Liver (tissue), 9 donors: ENCODE results near the gene STXBP6. TPM values are rescaled to one million over a fixed set of nuclear protein-coding genes. Genes with fewer than 3 reads are reported as not detected.

Experiments used
- DNase-seq: peaks from one replicate; pipeline ENCODE4 v3.0.0-alpha.2; 2017; ENCODE audit warnings: low spot score
- H3K27ac ChIP-seq, 2 donors: one replicate each; pipeline ENCODE4 v1.7.0; 2013; ENCODE audit warnings: inconsistent platforms in 2 of 2, low read length in 2 of 2, control low read depth in 1 of 2, low read depth in 1 of 2, mild to moderate bottlenecking in 1 of 2
- H3K27me3 ChIP-seq, 4 donors: one replicate each; pipeline versions ENCODE4 v1.6.1 to v1.7.0; 2013; ENCODE audit warnings: low read length in 3 of 4, inconsistent platforms in 1 of 4, mild to moderate bottlenecking in 1 of 4, moderate library complexity in 1 of 4; ENCODE audit not compliant: control insufficient read depth in 4 of 4, insufficient read depth in 4 of 4
- H3K36me3 ChIP-seq, 4 donors: one replicate each; pipeline versions ENCODE4 v1.6.1 to v1.7.0; 2013; ENCODE audit warnings: low read length in 3 of 4, mild to moderate bottlenecking in 3 of 4, low read depth in 1 of 4, moderate library complexity in 1 of 4; ENCODE audit not compliant: control insufficient read depth in 4 of 4, insufficient read depth in 3 of 4
- H3K4me1 ChIP-seq, 4 donors: one replicate each; pipeline versions ENCODE4 v1.6.1 to v1.7.0; 2013; ENCODE audit warnings: low read length in 3 of 4, mild to moderate bottlenecking in 3 of 4, moderate library complexity in 1 of 4; ENCODE audit not compliant: control insufficient read depth in 4 of 4, insufficient read depth in 4 of 4
- H3K4me3 ChIP-seq, 3 donors: one replicate each; pipeline versions ENCODE4 v1.6.1 to v1.7.0; 2013; ENCODE audit warnings: low read length in 3 of 3, control low read depth in 1 of 3, low read depth in 1 of 3, mild to moderate bottlenecking in 1 of 3
- H3K9ac ChIP-seq, 2 donors: one replicate each; pipeline ENCODE4 v1.7.0; 2013; ENCODE audit warnings: low read length in 2 of 2, mild to moderate bottlenecking in 2 of 2, moderate library complexity in 2 of 2, control low read depth in 1 of 2, low read depth in 1 of 2
- H3K9me3 ChIP-seq, 4 donors: one replicate each; pipeline versions ENCODE4 v1.6.1 to v1.7.0; 2013; ENCODE audit warnings: low read length in 3 of 4; ENCODE audit not compliant: control insufficient read depth in 4 of 4
- ATF3 ChIP-seq: IDR thresholded peaks from 2 replicates; pipeline ENCODE4 v1.6.1; 2016; ENCODE audit warnings: antibody characterized with exemption
- CTCF ChIP-seq: fragments of 150-350 bp; IDR thresholded peaks from 2 replicates; pipeline ENCODE4 v1.5.1; 2017; ENCODE audit warnings: improper control_type of control experiment, low read depth, low read length; ENCODE audit not compliant: missing input control
- EGR1 ChIP-seq, 2 donors: IDR thresholded peaks; 2 replicates each; pipeline ENCODE4 v1.6.1; 2016 to 2018; ENCODE audit warnings: antibody characterized with exemption in 2 of 2, low read depth in 2 of 2
- FOXA1 ChIP-seq: IDR thresholded peaks from 2 replicates; pipeline ENCODE4 v1.6.1; 2016; ENCODE audit warnings: antibody characterized with exemption
- GABPA ChIP-seq, 2 donors: IDR thresholded peaks in 1 of 2; conservative IDR thresholded peaks in 1 of 2; 2 replicates each; pipeline ENCODE4 v1.6.1; 2016; ENCODE audit warnings: antibody characterized with exemption in 2 of 2, mild to moderate bottlenecking in 1 of 2, moderate library complexity in 1 of 2
- HNF4A ChIP-seq, 2 donors: conservative IDR thresholded peaks; 2 replicates each; pipeline ENCODE4 v1.6.1; 2016; ENCODE audit warnings: antibody characterized with exemption in 2 of 2, mild to moderate bottlenecking in 2 of 2
- HNF4G ChIP-seq: IDR thresholded peaks from 2 replicates; pipeline ENCODE4 v1.6.1; 2016; ENCODE audit warnings: antibody characterized with exemption
- JUND ChIP-seq, 2 donors: IDR thresholded peaks; 2 replicates each; pipeline ENCODE4 v1.6.1; 2016; ENCODE audit warnings: antibody characterized with exemption in 2 of 2
- NR2F2 ChIP-seq: IDR thresholded peaks from 2 replicates; pipeline ENCODE4 v1.6.1; 2016; ENCODE audit warnings: antibody characterized with exemption
- RAD21 ChIP-seq, 2 donors: IDR thresholded peaks; 2 replicates each; pipeline ENCODE4 v1.6.1; 2016; ENCODE audit warnings: antibody characterized with exemption in 2 of 2, mild to moderate bottlenecking in 2 of 2
- REST ChIP-seq: IDR thresholded peaks from 2 replicates; pipeline ENCODE4 v1.6.1; 2016; ENCODE audit warnings: antibody characterized with exemption, mild to moderate bottlenecking
- RXRA ChIP-seq, 2 donors: IDR thresholded peaks; 2 replicates each; pipeline ENCODE4 v1.6.1; 2017 to 2018; ENCODE audit warnings: antibody characterized with exemption in 2 of 2, mild to moderate bottlenecking in 1 of 2
- SP1 ChIP-seq: IDR thresholded peaks from 2 replicates; pipeline ENCODE4 v1.6.1; 2018; ENCODE audit warnings: antibody characterized with exemption, mild to moderate bottlenecking
- YY1 ChIP-seq: IDR thresholded peaks from 2 replicates; pipeline ENCODE4 v1.6.1; 2016; ENCODE audit warnings: antibody characterized with exemption, mild to moderate bottlenecking
- WGBS: extraction: QIAGEN DNeasy Blood & Tissue Kit; methylation state at CpG from one replicate; pipeline ENCODE4 v1.1.7; 2013; 5-methylcytosine and 5-hydroxymethylcytosine counted together
- polyA plus RNA-seq, 2 donors: library from polyadenylated mRNA; stranded (reverse) in 1 of 2; unstranded in 1 of 2; fragments of 200-250 nt in 1 of 2; fragments of >200 nt in 1 of 2; fragmentation: Nextera tagmentation in 1 of 2; extraction: Ambion mirVana in 1 of 2; gene quantifications; one replicate each; pipeline versions ENCODE4 v1.2.1 to v1.2.3, GENCODE V29; 2013 to 2015
- total RNA-seq, 2 donors: library from RNA; depleted of rRNA; stranded (reverse); fragments of >200 nt; gene quantifications; one replicate each; pipeline ENCODE4 v1.2.3, GENCODE V29; 2014
- TF ChIP-seq, protein P1 (sequence below): IDR thresholded peaks from 2 replicates; pipeline ENCODE4 v1.6.1; 2016; ENCODE audit warnings: antibody characterized with exemption
- donor health status: healthy.
- donor health status: healthy.
- donor health status: healthy.
- donor health status: healthy.
- donor health status: healthy.

The STXBP6 gene
- total and polyA plus RNA-seq, 4 donors, result 1.4 to 3.8 (median 1.8) TPM

DNA sequence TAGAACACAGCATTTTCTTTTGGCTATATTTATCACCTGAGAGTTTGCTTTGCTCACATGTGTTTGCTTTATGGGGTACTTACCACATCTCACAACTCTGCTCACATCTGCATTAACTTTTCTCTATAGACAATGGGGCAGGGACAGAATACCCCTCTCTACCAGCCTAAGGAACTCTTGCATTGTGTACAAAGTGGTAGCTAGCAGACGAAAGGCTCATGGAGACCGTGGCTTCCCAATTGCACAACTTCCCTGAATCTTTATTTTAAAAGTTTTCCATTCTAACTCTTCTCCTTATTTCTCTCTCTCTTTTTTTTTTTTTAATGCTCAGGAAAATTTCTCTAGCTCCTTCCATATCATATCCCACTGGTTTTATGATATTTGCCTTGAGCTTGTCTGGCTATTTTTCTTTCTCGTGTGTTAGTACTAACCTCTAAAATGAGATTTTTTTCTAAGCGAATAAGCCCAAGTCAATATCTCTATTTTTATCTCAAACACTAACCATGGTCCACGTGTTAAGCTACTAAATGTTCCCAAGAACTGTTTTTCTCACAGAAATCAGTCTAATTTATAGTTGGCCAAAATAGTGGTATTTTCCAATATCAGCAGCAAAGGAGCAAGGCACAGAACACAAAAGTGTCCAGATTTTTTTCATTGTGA is 155.2 kb downstream of the STXBP6 start:
- H3K4me3 ChIP-seq, result no peak overlapping the region
- no peaks in the 10 kb centered on the region for H3K36me3 ChIP-seq
- TF ChIP-seq HNF4G (no peak), SP1 (no peak), HNF4A (conservative IDR thresholded peaks at IDR 0.05) (no peak), JUND (IDR thresholded peaks at IDR 0.05) (no peak), GABPA (IDR thresholded peaks at IDR 0.05 in 1 of 2, conservative IDR thresholded peaks at IDR 0.05 in 1 of 2) (no peak)
- H3K27ac ChIP-seq, result no peak overlapping the region
- peaks cover 0 to 1% (median 0%) of the 10 kb centered on the region in 4 donors for H3K4me1 ChIP-seq
- DNase-seq, result no peak
- no peaks in the 10 kb centered on the region for H3K27me3 ChIP-seq
- peaks cover 3 to 13% (median 4%) of the 10 kb centered on the region in 4 donors for H3K9me3 ChIP-seq
- WGBS, result 68% methylated on average over 5 of the region's 5 CpGs
- no peak overlapping the region for H3K9ac ChIP-seq

DNA sequence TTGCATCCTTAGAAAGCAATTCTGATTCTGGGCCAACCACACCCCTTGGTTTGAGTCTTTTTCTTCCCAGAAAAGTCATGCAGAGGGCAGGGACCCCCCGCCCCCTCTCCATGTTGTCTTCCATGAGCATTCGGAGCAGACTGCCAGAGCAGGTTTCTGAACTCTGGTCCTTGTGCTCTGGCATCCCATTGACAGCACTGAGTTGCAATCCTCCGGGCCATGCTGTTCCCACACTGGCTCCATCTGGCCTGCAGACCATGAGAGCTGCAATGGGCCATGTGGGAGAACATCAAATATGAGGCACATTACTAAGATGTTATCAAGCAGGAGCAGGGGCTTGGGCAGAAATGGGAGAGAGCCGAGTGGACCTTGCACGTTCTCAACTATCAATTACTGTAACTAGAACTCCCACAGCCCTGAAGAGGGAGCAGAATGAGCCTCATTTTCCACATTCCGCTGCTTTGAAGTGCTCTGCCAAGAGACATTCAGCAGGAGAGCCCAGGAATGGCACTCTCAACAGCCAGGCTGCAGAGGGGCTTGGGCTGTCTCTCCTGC is 157.4 kb downstream of the STXBP6 start:
- no peak overlapping the region for H3K27ac ChIP-seq
- H3K4me3 ChIP-seq, result no peak overlapping the region
- H3K4me1 ChIP-seq, result peaks cover 0 to 1% (median 0%) of the 10 kb centered on the region in 4 donors
- TF ChIP-seq HNF4G (no peak), FOXA1 (no peak), ATF3 (no peak), REST (no peak)
- H3K36me3 ChIP-seq, result no peaks in the 10 kb centered on the region
- no peak for DNase-seq
- H3K9me3 ChIP-seq, result peaks cover 3 to 13% (median 4%) of the 10 kb centered on the region in 4 donors
- WGBS, result 72% methylated on average over 6 of the region's 6 CpGs
- no peaks in the 10 kb centered on the region for H3K27me3 ChIP-seq
- no peak overlapping the region for H3K9ac ChIP-seq

DNA sequence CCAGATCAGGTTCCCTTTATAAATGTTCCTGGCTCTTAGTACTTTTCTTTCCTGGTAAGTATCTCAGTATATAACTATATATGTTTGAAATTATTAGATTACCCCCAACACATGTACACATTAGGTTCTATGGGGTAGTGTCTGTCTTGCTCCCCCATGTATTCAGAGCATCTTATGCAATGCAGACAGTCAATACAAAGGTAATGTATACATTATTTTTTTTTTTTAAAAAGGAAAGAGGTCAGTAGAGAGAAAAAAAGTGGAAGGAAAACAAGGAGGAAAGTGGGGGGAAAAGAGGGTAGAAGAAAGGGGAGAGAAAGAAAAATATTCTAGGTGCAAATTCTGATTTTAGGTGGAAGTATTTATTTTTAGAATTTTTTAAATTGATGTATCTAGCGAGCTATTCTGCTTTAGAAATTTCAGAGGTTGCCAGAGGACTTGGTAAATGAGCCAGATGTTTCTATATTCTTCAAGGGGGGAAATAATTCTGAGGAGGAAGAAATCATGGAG is 157.9 kb downstream of the STXBP6 start:
- WGBS, result 89% methylated on average over 1 of the region's 1 CpG
- no peak for TF ChIP-seq RAD21 (IDR thresholded peaks at IDR 0.05)
- TF ChIP-seq JUND (IDR thresholded peaks at IDR 0.05), result no peak
- no peak for TF ChIP-seq EGR1 (IDR thresholded peaks at IDR 0.05; ENCODE audit: low read depth in 2 of 2)
- no peak for TF ChIP-seq HNF4G
- TF ChIP-seq RXRA (IDR thresholded peaks at IDR 0.05), result no peak
- no peak for TF ChIP-seq YY1
- TF ChIP-seq SP1, result no peak
- TF ChIP-seq NR2F2, result no peak
- TF ChIP-seq, protein P1, sequence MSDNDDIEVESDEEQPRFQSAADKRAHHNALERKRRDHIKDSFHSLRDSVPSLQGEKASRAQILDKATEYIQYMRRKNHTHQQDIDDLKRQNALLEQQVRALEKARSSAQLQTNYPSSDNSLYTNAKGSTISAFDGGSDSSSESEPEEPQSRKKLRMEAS, result no peak
- no peak for TF ChIP-seq CTCF
- TF ChIP-seq HNF4A (conservative IDR thresholded peaks at IDR 0.05), result no peak
- no peak for TF ChIP-seq GABPA (IDR thresholded peaks at IDR 0.05 in 1 of 2, conservative IDR thresholded peaks at IDR 0.05 in 1 of 2)
- TF ChIP-seq REST, result no peak

More for the DNA sequence above, 157.9 kb downstream of the STXBP6 start:
- H3K36me3 ChIP-seq, result no peaks in the 10 kb centered on the region
- peaks cover 0 to 1% (median 0%) of the 10 kb centered on the region in 4 donors for H3K4me1 ChIP-seq
- H3K27me3 ChIP-seq, result no peaks in the 10 kb centered on the region
- no peak for DNase-seq
- no peak overlapping the region for H3K27ac ChIP-seq
- no peak overlapping the region for H3K4me3 ChIP-seq
- peaks cover 3 to 13% (median 4%) of the 10 kb centered on the region in 4 donors for H3K9me3 ChIP-seq
- H3K9ac ChIP-seq, result no peak overlapping the region
